HG02870 (cell line): Measurements from ENCODE around the gene MAMLD1.

ENCODE experiments used
- ATAC-seq: cut with Tn5 transposase; IDR thresholded peaks from one replicate; pipeline ENCODE4 v1.9.1; 2021; ENCODE audit warnings: mild to moderate bottlenecking, moderate library complexity; ENCODE audit not compliant: unreplicated experiment

Gene MAMLD1

DNA sequence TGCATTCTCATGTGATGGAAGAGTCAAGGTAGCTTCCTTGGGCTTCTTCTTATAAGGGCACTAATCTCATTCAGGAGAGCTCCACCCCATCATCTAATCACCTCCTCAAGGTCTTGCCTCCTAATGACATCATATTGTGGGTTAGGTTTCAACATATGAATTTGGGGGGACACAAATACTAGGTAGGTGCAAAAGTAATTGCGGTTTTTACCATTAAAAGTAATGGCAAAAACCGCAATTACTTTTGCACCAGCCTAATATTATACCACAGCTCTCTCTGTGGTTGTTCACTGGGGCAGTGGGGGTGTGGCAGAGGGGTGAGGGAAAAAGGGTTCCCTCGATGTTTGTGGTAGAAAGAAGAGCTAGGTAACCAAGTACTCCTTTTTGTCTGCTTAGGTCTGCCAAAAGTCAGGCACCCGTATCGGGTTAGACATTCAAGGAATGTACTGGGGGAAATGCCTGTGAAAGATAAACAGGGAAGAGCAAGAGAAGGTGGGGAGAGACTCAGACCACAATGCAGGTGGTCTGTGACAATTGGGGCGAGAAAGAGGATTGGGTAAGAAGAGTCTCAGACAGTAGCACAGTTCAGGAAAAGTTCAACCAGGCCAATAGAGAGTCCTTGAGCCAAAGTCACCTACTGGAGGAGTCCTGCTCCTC, 126.4 kb downstream of the MAMLD1 start:
- no peak for ATAC-seq

GRCh38 chrX:150495496-150495895, 132.4 kb downstream of the MAMLD1 start:
- no peak for ATAC-seq

DNA sequence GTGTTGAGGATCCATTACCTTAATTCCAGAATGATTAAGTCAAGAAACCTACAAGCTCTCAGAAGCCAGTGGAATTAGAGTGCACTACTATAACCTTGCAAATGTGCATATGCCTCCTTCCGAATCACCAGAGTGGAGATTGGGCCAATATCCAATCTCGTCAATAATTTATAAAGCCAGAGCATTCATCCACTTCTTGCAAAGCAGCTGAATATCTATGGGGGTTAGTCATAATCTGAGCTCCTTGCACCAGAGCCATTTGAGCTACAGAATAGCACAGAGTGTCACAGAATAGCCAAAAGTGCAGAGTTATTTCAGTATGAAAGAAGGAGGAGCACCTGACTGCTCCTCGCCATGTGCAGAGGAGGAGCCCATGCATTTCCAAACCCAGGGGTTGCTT, 136.1 kb downstream of the MAMLD1 start:
- no peak for ATAC-seq

DNA sequence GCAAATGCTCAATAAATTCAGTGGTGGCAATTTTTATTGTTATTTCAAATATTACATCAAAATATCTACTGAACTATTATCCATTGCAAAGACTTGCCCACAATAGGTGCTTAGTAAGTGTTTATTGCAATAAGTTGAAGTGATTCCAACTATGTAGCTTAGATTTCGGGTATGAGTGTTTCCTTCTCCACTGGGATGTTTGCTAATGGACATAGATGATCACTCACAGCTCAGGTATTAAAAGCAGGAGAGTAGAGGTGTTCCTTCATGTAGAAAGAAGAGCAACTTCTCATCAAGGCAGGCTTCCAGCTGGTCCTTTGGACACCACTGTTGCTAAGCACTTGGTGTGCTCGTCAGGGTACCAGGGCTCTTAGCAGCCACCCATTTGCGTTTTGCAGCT, 139.0 kb downstream of the MAMLD1 start:
- ATAC-seq: no peak

DNA sequence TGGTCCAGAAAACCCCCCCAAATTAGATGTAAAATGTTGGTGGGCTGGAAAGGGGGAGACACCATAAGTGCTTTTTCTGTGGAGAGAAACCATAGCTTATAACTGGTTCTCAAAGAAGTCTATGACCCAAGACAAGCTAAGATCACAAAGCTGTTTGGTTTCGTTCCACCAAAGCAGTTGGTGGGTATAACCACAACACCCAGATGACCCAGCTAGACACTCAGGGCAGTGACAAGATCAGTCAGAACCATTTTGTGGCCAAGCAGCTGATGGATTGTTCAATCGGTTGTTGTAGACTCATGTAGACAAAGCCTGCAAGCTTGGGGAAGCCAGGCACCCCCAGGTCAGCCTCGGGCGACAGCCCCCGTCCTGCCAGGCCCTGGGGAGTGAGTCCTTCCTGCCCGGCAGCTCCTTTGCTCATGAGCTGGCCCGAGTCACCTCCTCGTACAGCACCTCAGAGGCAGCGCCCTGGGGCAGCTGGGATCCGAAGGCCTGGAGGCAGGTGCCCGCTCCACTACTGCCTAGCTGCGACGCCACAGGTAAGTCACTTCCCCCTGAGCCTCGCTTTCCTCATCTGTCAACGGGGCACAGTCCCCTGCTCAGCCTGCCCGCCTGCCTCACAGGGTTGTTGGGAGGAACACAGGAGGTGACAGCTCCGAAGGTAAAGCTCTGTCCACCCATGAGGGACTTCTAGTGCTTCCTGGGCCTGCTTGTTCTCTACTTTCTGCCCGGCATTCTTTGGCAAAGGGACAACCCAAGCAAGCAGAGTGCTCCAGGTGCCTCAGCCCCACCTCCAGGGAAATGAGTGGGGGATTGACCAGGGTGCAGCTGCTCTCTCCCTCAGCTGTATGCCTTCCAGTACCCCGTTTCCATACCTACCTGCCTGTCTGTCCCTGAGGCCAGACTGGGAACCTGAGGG, 140.1 kb downstream of the MAMLD1 start:
- no peak for ATAC-seq

DNA sequence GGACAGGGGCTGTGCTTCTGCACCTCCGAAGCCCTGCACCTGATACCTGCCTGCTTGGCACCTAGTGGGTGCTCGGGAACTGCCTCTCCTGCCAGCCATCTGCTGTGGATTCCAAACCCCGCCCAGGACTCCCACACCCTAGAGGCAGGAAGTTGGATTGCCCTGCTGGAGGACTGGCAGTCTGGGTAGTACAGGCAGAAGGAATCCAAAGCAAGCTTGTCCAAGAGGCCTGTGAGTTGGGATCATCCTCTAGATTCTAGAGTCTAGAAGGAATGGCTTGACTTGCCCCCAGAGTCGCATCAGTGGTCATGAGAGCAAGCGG, 140.7 kb downstream of the MAMLD1 start:
- ATAC-seq: no peak

DNA sequence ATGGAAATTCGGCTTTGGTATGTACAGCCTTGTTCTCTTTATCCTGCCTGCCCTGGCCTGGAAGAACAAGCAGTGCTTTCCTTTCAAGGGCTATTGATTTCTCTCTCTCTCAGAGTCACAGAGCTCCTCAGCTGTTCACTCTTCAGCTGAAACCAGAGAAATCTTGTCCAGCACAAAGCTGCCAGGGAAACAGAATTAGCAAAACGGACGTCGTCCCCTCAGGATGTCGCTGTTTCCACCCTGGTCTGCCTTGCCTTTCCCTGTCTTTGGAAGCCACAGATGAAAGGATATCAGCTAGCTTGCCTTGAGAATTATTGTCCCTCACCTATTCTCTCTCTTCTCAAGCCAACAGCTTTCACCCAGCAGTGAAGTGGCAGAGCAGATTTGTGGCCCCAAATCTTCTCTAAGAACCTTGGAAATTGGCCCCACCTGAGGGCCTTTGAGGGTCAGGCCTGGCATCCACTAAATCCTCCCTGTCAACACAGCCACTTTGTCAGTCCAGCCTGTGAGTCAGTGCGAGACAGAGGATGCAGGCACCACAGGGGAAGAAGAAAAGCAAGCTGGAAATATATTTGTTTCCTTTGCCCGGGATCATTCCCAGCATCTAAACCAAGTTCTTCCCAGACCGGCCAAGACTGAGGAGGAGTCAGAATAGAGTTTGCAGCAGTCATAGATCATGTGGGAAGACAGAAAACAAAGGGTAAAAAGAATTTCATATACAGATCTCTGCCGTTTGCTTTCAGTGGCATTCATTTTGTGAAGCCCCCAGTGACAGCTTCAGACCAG, 141.5 kb downstream of the MAMLD1 start:
- no peak for ATAC-seq

DNA sequence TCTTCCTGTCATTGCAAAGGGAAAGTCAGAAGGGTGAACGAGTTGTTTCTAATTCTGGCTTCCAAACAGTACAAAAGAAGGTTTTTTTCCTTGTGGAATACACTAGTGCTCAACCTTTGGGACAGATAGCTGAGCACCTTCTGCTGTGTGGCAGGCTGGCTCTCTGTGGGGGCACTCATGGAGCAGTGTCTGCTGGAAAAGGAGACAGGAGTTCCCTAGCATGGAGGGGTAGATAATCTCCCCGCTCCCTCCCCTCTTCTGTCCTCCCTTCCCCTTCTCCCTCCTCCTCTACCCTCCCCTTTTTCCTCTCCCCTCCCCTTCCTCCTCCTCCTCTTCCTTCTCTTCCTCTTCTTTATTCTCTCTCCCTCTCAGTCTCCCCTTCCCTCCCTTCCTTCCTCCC, 142.9 kb downstream of the MAMLD1 start:
- ATAC-seq: no peak

DNA sequence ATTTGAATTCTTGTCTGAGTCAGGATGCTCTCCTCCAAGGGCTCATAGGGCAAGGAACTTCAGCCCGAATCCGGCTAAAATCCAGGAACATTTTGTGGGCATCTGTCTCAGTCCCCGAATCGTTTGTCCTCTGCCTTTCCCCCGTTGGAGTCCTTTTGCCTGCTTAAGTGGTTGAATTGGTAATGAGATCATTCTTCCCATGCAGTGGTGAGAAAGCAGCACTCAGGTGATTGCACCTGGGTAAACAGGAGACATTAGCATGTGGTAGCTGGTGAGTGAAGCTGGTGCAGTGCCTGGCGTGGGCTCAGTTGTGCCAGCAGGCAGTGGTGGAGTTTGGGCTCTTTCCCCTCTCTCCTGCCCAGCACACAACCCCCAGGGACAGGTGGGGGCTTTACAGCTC, 143.4 kb downstream of the MAMLD1 start:
- no peak for ATAC-seq

DNA sequence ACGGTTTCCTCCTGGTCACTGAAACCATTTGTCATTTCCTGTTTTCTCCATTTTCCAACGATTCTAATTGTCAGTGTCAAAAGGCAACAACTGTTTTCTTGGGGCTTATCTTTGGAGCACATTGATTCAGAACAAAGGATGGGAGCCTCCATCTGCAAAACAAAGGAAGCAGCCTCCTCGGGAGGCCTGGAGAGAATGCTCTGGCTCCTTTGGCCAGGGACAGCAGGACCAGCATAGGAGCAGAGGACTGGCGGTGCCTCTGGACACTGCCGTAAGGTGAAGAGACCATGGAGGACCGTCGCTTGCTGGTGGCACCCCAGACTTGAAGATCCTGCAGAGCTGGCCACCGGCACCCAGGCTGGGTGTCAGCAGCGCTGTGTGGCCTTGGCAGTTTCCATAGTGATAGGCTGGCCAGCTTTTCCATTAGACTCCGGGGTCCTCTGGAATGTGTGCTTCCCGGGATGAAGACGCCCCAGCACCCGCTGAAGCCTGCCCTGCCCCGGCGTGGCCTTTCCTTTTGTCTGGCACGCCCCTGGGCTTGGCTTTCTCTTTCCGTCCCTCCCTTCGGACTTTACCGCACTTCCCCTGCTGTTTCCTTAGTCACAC, 144.2 kb downstream of the MAMLD1 start:
- no peak for ATAC-seq

DNA sequence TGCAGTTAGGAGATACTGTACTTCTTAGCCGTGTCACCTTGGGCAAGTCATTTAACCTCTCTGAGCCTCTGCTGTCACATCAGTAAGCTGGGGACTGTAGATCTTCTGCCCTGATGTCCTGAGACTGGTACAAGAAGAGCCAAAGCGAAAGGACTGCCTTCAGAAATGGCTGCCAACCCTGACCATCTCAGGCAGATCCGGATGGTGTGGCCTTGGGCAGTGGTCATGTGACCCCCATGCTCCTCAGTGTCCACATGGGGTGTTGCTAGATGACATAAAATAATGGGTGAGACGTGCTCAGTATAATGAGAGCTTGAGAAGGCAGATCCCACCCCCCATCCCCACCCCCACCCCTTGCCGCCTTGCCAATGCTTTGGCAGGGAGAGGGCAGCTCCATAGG, 144.9 kb downstream of the MAMLD1 start:
- no peak for ATAC-seq

- no peak for ATAC-seq
These were observed 145.6 kb downstream of the MAMLD1 start for GRCh38 chrX:150508451-150509367.

DNA sequence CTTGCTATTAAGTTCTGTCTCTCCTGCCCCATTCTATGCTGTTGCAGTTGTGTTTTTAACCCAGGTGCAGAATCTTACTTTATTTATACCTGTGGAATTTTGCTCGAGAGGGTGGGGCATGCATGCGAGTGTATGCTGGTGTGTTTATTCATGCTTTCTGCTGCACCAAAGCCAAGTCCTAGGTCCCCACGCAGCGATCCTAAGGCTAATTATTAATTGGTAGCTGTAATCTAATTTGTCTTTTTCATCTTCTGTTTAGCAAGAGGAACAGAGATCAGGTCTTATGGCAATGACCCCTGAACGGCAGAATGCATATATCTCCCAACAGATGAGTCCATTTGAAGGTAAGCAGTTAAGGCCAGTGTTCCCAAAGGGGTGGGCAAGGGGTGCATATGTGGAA, 146.6 kb downstream of the MAMLD1 start:
- ATAC-seq: no peak

- no peak for ATAC-seq
These were observed 149.4 kb downstream of the MAMLD1 start for GRCh38 chrX:150512461-150512901.

- ATAC-seq: no peak
These were observed 150.4 kb downstream of the MAMLD1 start for GRCh38 chrX:150513544-150513943.

GRCh38 chrX:150514462-150514861, 151.3 kb downstream of the MAMLD1 start:
- no peak for ATAC-seq

GRCh38 chrX:150515801-150516200, 152.7 kb downstream of the MAMLD1 start:
- ATAC-seq: no peak

DNA sequence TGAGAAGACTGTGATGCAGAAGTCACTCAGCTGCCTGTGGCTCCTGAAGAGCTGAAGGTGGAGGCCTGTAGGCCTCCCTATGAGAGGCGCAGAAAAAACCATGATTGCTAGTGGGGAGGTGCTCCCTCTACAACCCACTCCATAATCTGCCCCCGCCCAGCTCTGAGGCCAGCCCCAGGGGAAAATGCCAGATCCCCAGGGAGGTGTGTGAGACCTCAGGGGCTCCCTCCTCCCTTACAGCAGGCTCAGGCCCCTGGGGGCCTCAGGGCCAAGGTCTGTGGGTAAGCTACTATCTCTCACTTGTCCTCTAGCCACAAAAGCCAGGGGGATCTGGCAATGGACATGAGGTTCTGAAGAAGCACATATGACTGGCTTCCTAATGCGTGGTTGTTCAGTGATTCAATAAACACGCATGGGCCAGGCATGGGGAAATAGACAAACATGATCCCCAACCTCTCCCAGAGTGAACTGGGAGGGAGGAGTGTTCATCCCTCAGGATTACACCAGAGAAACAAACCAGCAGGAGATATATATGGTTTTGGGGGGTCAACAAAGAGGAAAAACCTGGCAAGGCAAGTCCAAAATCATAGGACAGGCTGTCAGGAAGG, 154.3 kb downstream of the MAMLD1 start:
- no peak for ATAC-seq

GRCh38 chrX:150522494-150522893, 159.4 kb downstream of the MAMLD1 start:
- ATAC-seq: no peak
